Epithelial cell of prostate (primary cell): ENCODE measurements around the gene ECSCR.
A peak's percentile ranks its signal among the peaks of the same experiment; 100 is the strongest.
"Not testable (repeated sequence)": the region's sequence is repeated elsewhere in the genome, so short reads cannot be mapped to it uniquely, and the experiment has no call there.

Experiments used
- DNase-seq: peaks from one replicate; pipeline ENCODE4 v3.0.0-alpha.2; 2011; ENCODE audit warnings: low read depth, low spot score
- H3K27ac ChIP-seq: fragments of 450-650 bp; 2 replicates; pipeline ENCODE4 v1.5.1; 2017; ENCODE audit warnings: mild to moderate bottlenecking

Gene ECSCR

GRCh38 chr5:139451176-139451575, 11.4 kb downstream of the ECSCR start:
- no peak overlapping the region for H3K27ac ChIP-seq

DNA sequence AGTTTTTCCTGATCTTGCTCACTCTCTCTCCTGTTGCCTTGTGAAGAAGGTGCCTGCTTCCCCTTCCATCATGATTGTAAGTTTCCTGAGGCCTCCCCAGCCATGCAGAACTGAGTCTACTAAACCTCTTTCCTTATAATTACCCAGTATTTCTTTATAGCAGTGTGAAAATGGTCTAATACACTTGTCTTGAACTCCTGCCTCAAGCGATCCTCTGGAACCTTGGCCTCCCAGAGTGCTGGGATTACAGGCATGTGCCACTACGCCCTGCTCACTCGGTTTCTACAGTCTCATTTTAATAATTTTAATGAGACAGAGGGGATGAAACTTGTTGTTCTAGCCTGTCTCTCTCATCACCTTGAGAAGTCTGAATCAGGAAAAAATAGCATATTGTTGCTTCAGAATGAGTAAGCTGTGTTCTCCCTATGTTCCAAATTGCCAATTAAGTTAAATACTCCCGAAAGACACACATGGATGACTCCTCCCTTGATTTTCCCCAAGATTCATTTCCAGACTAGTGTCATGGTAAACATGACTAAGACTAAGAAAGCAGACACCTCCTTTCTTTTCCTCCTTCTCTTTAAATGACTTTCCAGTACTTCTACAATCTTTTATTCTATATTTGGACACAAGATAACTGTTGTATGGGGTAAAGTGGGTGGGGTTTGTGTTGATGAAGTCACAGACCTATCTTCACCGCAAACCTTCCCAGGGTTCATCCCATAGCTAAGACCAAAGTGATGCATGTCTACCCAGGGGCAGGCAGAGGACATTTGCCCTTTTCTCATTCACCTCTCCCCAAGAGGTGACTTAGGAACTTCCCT, 15.4 kb downstream of the ECSCR start:
- H3K27ac ChIP-seq = peak overlapping the region; percentile 84
- DNase-seq = peak; percentile 37

More at GRCh38 chr5:139451176-139451575, 11.4 kb downstream of the ECSCR start:
- DNase-seq = no peak

DNA sequence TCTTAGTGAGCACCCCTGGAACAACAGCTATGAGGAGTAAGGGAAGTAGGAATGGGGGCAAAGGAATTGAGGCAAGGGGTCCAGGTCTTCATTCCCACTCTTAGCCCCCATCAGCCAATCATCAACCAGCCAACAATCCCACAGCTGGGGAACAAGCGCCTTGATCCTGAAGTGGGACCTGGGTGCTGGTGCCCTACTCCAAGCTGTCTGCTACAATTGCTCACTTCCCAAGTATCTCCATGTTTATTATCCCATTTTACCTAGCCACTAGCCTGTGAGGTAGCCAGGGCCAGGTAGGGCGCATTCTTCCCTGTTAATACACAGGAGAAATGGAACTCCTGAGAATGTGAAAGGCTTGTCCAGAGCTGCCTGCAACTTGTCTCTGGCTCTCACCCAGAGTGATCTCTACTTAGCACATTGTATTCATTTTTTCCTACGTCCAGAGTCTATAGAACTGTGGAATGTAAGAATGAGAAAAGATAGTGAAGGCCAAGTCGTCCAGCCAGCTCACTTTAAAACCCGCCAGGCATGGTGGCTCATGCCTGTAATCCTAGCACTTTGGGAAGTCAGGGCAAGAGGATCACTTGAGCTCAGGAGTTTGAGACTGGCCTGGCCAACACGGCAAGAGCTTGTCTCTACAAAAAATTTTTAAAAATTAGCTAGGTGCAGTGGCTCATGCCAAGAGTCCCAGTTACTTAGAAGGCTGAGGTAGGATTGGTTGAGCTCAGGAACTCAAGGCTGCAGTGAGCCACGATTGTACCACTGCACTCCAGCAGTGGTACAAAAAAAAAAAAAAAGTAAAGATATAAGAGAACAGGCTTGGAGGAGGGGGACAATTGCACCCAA, 17.0 kb downstream of the ECSCR start:
- DNase-seq = peak; percentile 33
- H3K27ac ChIP-seq = peak overlapping the region; percentile 84

DNA sequence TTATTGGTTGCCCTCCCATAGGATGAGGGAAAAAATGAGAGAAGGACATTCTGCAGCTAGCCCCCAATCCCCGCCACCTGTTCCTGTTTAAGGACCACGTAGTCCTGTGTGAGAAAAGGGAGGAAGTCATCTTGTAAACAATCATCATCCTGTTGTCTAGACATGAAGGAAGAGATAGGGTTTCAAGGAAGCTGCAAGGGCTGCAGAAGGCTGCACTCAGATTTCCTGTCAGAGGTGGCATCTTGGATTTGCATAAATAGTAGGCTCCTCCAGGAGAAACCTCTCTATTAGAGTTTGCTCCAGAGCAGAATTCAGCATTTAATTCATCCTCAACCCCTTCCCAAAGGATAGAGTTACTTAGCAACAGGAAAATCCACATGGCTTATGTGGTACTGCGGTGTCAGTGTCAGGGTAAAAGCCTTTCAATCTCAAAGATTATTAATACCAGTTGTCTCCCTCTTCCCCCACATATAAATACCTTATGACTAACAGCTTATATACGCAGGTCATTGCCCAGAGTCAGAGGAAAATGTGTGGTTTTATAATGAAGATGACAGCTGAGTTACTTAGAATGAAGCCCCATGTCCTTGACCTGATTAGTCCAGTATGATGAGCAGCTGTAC, 18.6 kb downstream of the ECSCR start:
- no peak for DNase-seq
- peak overlapping the region; percentile 84 for H3K27ac ChIP-seq

- DNase-seq, H3K27ac ChIP-seq: not testable (repeated sequence)
Observed at GRCh38 chr5:139440416-139440815, 22.1 kb downstream of the ECSCR start.

DNA sequence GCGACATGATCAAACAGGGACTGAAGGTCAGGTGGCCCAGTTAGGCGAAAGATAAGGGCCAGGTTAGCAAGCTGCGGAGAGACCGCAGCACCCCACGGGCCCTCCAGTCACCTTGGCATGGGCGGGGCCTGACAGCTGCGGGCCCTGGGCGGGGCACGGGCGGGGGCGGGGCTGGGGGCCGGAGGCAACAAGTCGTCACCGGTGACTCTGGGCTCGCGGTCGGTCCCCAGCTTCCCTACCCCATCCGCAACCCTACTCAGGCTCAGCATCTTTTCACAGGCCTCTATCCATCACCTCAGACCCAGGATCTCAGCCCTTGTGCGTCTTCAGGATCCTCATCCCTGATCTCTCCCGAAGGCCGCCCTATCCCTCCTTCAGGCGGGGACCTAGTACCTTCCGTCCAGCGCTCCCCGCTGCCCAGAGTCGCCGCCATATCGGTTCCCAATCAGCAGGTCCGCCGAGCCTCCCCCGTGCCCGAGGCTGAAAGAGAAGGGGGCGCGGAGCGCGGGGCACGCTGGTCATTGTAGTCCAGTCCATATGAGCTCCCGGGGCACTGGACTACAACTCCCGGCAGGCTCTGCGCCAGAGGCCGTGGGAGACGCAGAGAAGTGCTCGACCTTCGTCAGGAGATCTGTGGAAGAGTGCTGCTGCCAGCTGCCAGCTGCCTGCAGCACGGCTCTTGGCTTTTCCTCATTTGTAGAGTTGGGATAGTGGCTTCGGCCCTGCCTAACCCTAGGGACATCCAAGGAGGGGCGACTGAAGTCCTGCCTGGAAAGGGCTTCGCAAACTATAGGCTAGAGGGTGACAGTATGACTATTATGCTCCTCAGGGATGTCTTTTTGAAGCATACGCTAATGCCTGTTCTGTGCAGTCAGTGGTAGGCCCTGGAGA, 23.3 kb downstream of the ECSCR start, which contains the start of gene DNAJC18:
DNAJC18 (minus strand) TSS at position 513 of the 891 bp plus-strand sequence; CDS start at position 433, 80 bp downstream.
- DNase-seq = no peak
- peak within 1 kb of the TSS; percentile 72 for H3K27ac ChIP-seq

DNA sequence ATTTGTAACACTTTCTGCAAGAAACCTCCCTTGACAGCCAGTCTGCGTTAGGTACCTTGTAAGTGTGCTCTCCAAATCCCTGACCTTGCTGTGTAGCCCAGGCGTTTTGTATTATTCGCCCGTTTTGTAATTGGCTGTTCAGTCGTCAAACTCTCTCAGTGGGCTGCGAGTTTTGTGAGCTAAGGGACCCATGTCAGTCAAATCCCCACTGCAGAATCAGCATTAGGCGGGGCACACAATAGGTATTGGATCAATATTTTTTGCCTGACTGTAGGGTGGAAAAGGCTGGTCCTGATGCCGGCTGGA, 23.9 kb downstream of the ECSCR start:
- H3K27ac ChIP-seq = no peak overlapping the region
- no peak for DNase-seq

- H3K27ac ChIP-seq = no peak overlapping the region
- no peak for DNase-seq
Observed at GRCh38 chr5:139435676-139436075, 26.9 kb downstream of the ECSCR start.

DNA sequence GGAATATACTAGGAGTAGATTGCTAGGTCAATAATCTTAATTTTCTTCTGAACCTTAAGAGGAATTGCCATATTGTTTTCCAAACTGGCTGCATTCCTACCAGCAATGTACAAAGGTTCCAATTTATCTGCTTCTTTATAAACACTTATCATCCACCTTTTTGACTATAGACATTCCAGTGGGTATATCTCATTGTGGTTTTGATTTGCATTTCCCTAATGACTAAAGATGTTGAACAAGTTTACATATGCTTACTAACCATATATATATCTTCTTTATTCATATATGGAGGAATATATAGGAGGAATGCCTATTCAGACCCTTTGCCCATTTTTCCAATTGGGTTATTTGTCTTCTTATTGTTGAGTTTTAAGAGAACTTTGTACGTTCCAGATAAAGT, 30.8 kb downstream of the ECSCR start:
- H3K27ac ChIP-seq = no peak overlapping the region
- DNase-seq = no peak

- H3K27ac ChIP-seq = no peak overlapping the region
- no peak for DNase-seq
Observed at GRCh38 chr5:139430015-139430414, 32.5 kb downstream of the ECSCR start.

- no peak for DNase-seq
- H3K27ac ChIP-seq = peak overlapping the region; percentile 36
Observed at GRCh38 chr5:139426203-139426885, 36.2 kb downstream of the ECSCR start.

DNA sequence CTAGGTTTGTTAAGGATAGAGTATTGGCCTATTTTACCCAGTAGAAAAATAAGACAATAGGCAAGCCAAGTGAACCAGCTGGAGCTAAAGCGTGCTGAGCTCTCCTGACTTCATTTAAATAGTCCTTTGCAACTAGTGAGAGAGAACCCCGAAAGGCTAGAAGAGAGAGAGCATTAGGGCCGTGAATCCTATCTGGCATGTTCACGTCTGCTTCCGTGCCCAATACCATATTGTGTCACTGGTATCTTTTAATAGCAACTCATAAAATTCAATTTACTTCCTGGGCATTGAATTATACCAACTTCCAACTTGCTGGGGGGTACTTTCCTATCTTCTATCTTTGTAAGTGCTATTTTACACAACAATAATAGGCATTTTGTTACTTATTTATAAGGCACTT, 37.0 kb downstream of the ECSCR start:
- H3K27ac ChIP-seq = no peak overlapping the region
- DNase-seq = no peak

DNA sequence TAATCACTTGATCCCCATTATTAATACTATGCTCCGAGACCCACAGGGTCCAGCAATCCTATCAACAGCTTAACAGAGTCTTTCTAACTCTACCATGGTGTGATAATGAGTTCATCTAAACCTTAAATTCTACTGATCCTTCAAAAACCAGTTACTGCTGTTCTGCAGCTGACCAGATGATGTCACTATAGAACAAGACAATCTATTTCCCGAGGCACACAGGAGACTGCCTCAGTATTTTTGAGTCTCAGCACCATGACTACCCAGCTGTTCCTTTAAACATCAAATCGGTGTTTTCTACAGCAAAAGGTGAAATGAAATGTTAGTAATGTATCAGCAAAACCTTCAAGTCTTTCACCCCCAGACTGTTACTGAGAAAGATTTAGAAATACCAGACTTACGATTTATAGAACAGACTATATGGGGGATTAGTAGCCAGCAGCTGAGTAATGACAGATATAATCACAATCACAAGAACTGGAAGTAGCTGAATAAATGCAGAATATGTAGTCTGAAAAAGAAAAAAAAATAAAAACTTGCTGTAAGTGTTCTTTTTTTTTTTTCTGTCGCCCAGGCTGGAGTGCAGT, 40.1 kb downstream of the ECSCR start:
- no peak overlapping the region for H3K27ac ChIP-seq
- no peak for DNase-seq

- H3K27ac ChIP-seq = no peak overlapping the region
- no peak for DNase-seq
Observed at GRCh38 chr5:139419226-139420192, 43.0 kb downstream of the ECSCR start.

DNA sequence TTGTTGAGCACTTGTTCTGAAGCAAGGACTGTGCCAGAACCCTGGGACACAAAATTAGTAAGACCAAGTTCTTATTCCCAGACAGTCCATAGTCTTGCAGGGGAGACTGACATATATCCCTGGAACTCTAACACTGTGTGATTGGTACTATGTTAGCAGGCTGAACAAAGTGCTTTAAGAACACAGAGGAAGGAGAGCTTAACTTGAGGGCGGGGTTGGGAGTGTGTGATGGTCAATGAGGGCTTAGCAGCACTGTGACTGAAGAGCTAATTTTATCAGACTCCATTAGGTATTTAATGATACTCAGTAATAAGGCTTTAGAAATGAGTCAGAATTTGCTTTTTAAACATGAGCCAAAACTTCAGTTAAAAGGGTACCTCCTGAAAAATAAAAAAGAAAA, 43.8 kb downstream of the ECSCR start:
- H3K27ac ChIP-seq = no peak overlapping the region
- DNase-seq = no peak

DNA sequence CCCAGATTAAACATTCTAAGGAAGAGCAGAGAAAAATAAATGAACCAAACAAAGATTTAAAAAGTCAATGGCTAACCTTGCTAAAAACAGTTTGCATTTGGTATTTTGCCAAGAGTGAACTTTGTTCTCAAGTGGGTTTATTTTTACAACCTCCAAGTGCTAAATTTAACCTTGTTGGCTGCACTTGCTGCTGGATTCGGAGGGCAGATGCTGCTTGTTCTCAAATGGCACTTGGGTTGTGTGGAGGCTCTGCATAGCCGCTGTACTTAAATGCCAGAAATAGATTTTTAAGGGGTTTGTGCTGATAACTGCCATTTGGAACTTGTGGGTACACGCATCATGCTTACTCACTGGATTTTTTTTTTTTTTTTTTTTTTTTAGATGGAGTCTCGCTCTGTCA, 45.3 kb downstream of the ECSCR start:
- no peak overlapping the region for H3K27ac ChIP-seq
- DNase-seq = no peak

DNA sequence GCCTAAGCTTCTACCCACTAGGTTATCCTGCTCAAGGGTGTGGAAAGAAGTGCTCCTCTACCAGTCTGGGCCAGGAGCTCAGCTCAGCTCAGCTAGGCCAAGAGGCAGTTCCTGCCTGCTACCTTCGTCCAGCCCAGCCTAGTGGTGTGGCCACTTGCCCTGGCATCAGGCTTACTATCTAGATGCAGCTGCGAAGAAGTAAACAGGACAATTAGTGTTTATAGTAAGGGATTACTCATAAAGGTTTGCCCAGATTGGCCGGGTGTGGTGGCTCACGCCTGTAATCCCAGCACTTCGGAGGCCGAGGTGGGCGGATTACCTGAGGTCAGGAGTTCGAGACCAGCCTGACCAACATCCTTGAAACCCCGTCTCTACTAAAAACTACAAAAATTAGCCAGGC, 45.9 kb downstream of the ECSCR start:
- H3K27ac ChIP-seq = no peak overlapping the region
- DNase-seq = no peak

DNA sequence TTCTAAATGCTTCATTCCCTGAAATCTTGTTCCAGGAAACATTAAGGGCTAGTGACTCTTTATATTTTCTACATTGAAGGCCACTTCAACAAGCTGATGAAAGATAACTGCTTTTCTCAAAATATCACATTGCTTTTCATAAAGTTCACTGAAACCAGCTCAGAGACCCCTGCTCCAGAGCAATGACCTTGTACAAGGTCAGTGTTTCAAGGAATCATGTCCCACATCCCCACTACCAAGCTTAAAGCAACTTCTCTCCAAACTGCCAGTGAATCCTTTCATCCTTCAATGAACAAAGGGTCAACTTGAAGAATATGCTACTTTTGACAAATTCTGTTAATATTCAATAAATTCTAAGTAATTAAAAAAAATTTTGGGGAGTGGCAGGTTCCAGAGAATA, 46.7 kb downstream of the ECSCR start:
- peak overlapping the region; percentile 64 for H3K27ac ChIP-seq

More for the DNA sequence above, 46.7 kb downstream of the ECSCR start:
- DNase-seq = no peak
